RKO (cell line): ENCODE measurements around the gene NDUFA8.
"Not testable (repeated sequence)": the region's sequence is repeated elsewhere in the genome, so short reads cannot be mapped to it uniquely, and the experiment has no call there.

Experiments
- DNase-seq: peaks from one replicate; pipeline ENCODE4 v3.0.0-alpha.2; 2016; ENCODE audit warnings: low spot score

NDUFA8 gene

GRCh38 chr9:122120316-122121071 lies 39.1 kb downstream of the NDUFA8 start:
- DNase-seq: no peak

- DNase-seq: no peak
Measured at GRCh38 chr9:122119721-122120120, 39.9 kb downstream of the NDUFA8 start.

- DNase-seq: no peak
Measured at GRCh38 chr9:122119166-122119521, 40.4 kb downstream of the NDUFA8 start.

- DNase-seq: no peak
Measured at GRCh38 chr9:122118343-122119165, 41.0 kb downstream of the NDUFA8 start.

- not testable (repeated sequence) for DNase-seq
Measured at GRCh38 chr9:122117241-122117640, 42.3 kb downstream of the NDUFA8 start.

- DNase-seq: no peak
Measured at GRCh38 chr9:122116448-122117173, 43.0 kb downstream of the NDUFA8 start.

GRCh38 chr9:122116040-122116439 lies 43.5 kb downstream of the NDUFA8 start:
- DNase-seq: no peak

- DNase-seq: no peak
Measured at GRCh38 chr9:122115176-122116035, 44.2 kb downstream of the NDUFA8 start.

GRCh38 chr9:122113574-122113973 lies 46.0 kb downstream of the NDUFA8 start:
- DNase-seq: no peak

GRCh38 chr9:122112238-122112637 lies 47.3 kb downstream of the NDUFA8 start:
- no peak for DNase-seq

- DNase-seq: no peak
Measured at GRCh38 chr9:122111413-122112085, 48.0 kb downstream of the NDUFA8 start.

- no peak for DNase-seq
Measured at GRCh38 chr9:122110100-122110833, 49.3 kb downstream of the NDUFA8 start.

- DNase-seq: no peak
Measured at GRCh38 chr9:122109035-122109813, 50.4 kb downstream of the NDUFA8 start.

GRCh38 chr9:122107291-122107805 lies 52.2 kb downstream of the NDUFA8 start:
- DNase-seq: no peak

GRCh38 chr9:122106576-122106975 lies 53.0 kb downstream of the NDUFA8 start:
- no peak for DNase-seq

- DNase-seq: no peak
Measured at GRCh38 chr9:122103985-122104384, 55.6 kb downstream of the NDUFA8 start.

GRCh38 chr9:122102156-122102555 lies 57.4 kb downstream of the NDUFA8 start:
- DNase-seq: no peak

- no peak for DNase-seq
Measured at GRCh38 chr9:122100756-122101155, 58.8 kb downstream of the NDUFA8 start.

- DNase-seq: peak; percentile 83
Measured at GRCh38 chr9:122099271-122099869, 60.2 kb downstream of the NDUFA8 start.
